GM12878 (cell line): ENCODE data around the gene LAP3. TPM values are rescaled to one million over a fixed set of nuclear protein-coding genes. Genes with fewer than 3 reads are reported as not detected.

Experiments used
- ATAC-seq: fragments of 200-7000 bp; cut with Tn5 transposase; 3 replicates; pipeline ENCODE4 v1.9.1; 2020; ENCODE audit warnings: mild to moderate bottlenecking, moderate library complexity
- BruUV-seq: library from RNA; stranded (reverse); fragments of 400-500 nt; replicated peaks from 2 replicates; lab custom pipeline; 2021; lab: Mats Ljungman, UMichigan
- CTCF ChIA-PET: fragments of 300-600 bp; sonication (Branson Sonifier 250); formaldehyde crosslinking; extraction: SDS; loops from one replicate; lab custom pipeline; 2021; ENCODE audit warnings: inconsistent platforms; lab: Yijun Ruan, JAX
- POLR2A ChIA-PET: fragments of 350-600 bp; formaldehyde crosslinking; extraction: SDS; loops from one replicate; lab custom pipeline; 2021; ENCODE audit warnings: inconsistent platforms; lab: Charles Lee
- RAD21 ChIA-PET: fragments of 300-600 bp; sonication (Branson Sonifier 250); formaldehyde crosslinking; loops from one replicate; lab custom pipeline; 2023; ENCODE audit warnings: antibody characterized with exemption; ENCODE audit not compliant: unreplicated experiment; lab: Charles Lee
- SMC1A ChIA-PET: fragments of 300-600 bp; sonication (Branson Sonifier 250); formaldehyde crosslinking; loops from one replicate; lab custom pipeline; 2023; ENCODE audit not compliant: unreplicated experiment, uncharacterized antibody; lab: Charles Lee
- DNase-seq: peaks from one replicate; pipeline ENCODE4 v3.0.0-alpha.2; 2011; ENCODE audit warnings: low read depth, low spot score
- FAIRE-seq: peaks from 3 replicates; lab custom pipeline; 2011; peaks lifted over from hg19 to GRCh38; lab: Jason Lieb, UNC
- H2AFZ ChIP-seq: 2 replicates; pipeline ENCODE4 v1.6.0; 2011; ENCODE audit warnings: low read depth, low read length, control low read depth; ENCODE audit not compliant: control insufficient read depth
- H3K27ac ChIP-seq: 2 replicates; pipeline ENCODE4 v1.5.1; 2011; ENCODE audit warnings: control low read depth; ENCODE audit not compliant: control insufficient read depth, insufficient read depth
- H3K27me3 ChIP-seq, 2 experiments: replicated peaks in 1 of 2; 2 replicates each; pipeline versions ENCODE4 v1.6.0 to v1.6.1; 2011; ENCODE audit warnings: low read length in 1 of 2; ENCODE audit not compliant: control insufficient read depth in 2 of 2, insufficient read depth in 2 of 2
- H3K36me3 ChIP-seq, 2 experiments: 2 replicates each; pipeline ENCODE4 v1.5.1; 2011; ENCODE audit warnings: low read length in 1 of 2; ENCODE audit not compliant: control insufficient read depth in 2 of 2, insufficient read depth in 2 of 2
- H3K4me1 ChIP-seq: 2 replicates; pipeline ENCODE4 v1.6.1; 2011; ENCODE audit warnings: mild to moderate bottlenecking, low read length, moderate library complexity, mixed read lengths; ENCODE audit not compliant: control insufficient read depth, insufficient read depth
- H3K4me2 ChIP-seq: 2 replicates; pipeline ENCODE4 v1.6.0; 2011; ENCODE audit warnings: control low read depth; ENCODE audit not compliant: control insufficient read depth, insufficient read depth
- H3K4me3 ChIP-seq: fragments of 200-600 bp; sonication (generic); 2 replicates; pipeline ENCODE4 v1.5.1; 2016
- H3K79me2 ChIP-seq: 2 replicates; pipeline ENCODE4 v1.6.0; 2011; ENCODE audit warnings: low read length; ENCODE audit not compliant: control insufficient read depth, insufficient read depth
- H3K9ac ChIP-seq: 2 replicates; pipeline ENCODE4 v1.8.0; 2011; ENCODE audit warnings: low read length, control low read depth, mixed read lengths; ENCODE audit not compliant: control insufficient read depth, insufficient read depth
- H3K9me3 ChIP-seq: replicated peaks from 3 replicates; pipeline ENCODE4 v1.5.1; 2011; ENCODE audit warnings: mild to moderate bottlenecking, low read length; ENCODE audit not compliant: control insufficient read depth, insufficient read depth
- H4K20me1 ChIP-seq: 2 replicates; pipeline ENCODE4 v1.6.0; 2011; ENCODE audit not compliant: control insufficient read depth, insufficient read depth
- ATF7 ChIP-seq: fragments of 450-650 bp; IDR thresholded peaks from 2 replicates; pipeline ENCODE4 v1.6.1; 2016; ENCODE audit warnings: low read depth, mild to moderate bottlenecking
- CEBPB ChIP-seq, 2 experiments: fragments of 150-350 bp in 1 of 2; IDR thresholded peaks; 2 replicates each; pipeline ENCODE4 v1.6.1; 2012 to 2014; ENCODE audit warnings: low read depth in 2 of 2, low read length in 2 of 2, borderline replicate concordance in 1 of 2, inconsistent platforms in 1 of 2
- CEBPZ ChIP-seq: fragments of 150-350 bp; IDR thresholded peaks from 2 replicates; pipeline ENCODE4 v1.6.1; 2016; ENCODE audit warnings: low read depth, low read length
- HSF1 ChIP-seq: fragments of 150-350 bp; IDR thresholded peaks from 2 replicates; pipeline ENCODE4 v1.6.1; 2014; ENCODE audit warnings: mild to moderate bottlenecking, low read depth, low read length
- RELB ChIP-seq: fragments of 450-650 bp; IDR thresholded peaks from 2 replicates; pipeline ENCODE4 v1.6.1; 2017; ENCODE audit warnings: low read depth, mild to moderate bottlenecking, moderate library complexity
- SKIL ChIP-seq: fragments of 450-650 bp; IDR thresholded peaks from 2 replicates; pipeline ENCODE4 v1.6.1; 2017; ENCODE audit warnings: mild to moderate bottlenecking, low read depth, inconsistent platforms; ENCODE audit not compliant: poor library complexity, severe bottlenecking
- ZNF274 ChIP-seq: IDR thresholded peaks from one replicate; pipeline ENCODE4 v1.8.0; 2011; ENCODE audit not compliant: insufficient read length, insufficient read depth
- WGBS: methylation state at CpG from one replicate; pipeline ENCODE4 v1.1.6; 2016; ENCODE audit warnings: low lambda C conversion rate; ENCODE audit not compliant: insufficient replicate concordance, insufficient coverage; ENCODE audit errors: missing lambda C conversion rate; 5-methylcytosine and 5-hydroxymethylcytosine counted together
- in situ Hi-C: fragments of 300-500 bp; cut with MboI; formaldehyde crosslinking; loops from 9 replicates; pipeline ENCODE4 v1.14.3; 2018; ENCODE audit warnings: mixed read lengths
- intact Hi-C: fragments of 100-400 bp; cut with micrococcal nuclease; formaldehyde crosslinking; loops from one replicate; pipeline ENCODE4 v1.14.2; 2022; ENCODE audit not compliant: unreplicated experiment
- polyA plus RNA-seq, 11 experiments: library from polyadenylated mRNA; depleted of rRNA in 4 of 11; unstranded in 6 of 11; stranded (reverse) in 5 of 11; fragments of >200 nt; fragmentation: Nextera tagmentation in 4 of 11; fragmentation: Illumina TruSeq in 1 of 11; extraction: Ambion mirVana in 4 of 11; extraction: Trizol in 1 of 11; gene quantifications; 1 replicate in 1 of 11; 2 replicates in 10 of 11; pipeline versions ENCODE4 v1.2.1 to v1.2.3, GENCODE V29; 2011 to 2016; ENCODE audit warnings: inconsistent platforms in 2 of 11, missing spikeins in 2 of 11, low read depth in 1 of 11
- total RNA-seq, 4 experiments: library from RNA; depleted of rRNA in 3 of 4; stranded (reverse); fragments of >200 nt in 3 of 4; fragmentation: Illumina TruSeq in 1 of 4; extraction: Trizol in 1 of 4; gene quantifications; 2 replicates each; pipeline versions ENCODE4 v1.2.1 to v1.2.3, GENCODE V29; 2013 to 2021

The LAP3 gene
- total and polyA plus RNA-seq, 10 of the 15 experiments (the other 5 are each of a cell fraction or from before 2014, with no cell fraction given) = 134 to 249 (median 204) TPM

GRCh38 chr4:17584521-17585213, 7.7 kb downstream of the LAP3 start:
- Histone ChIP-seq H3K27me3 (no peaks in the 10 kb centered on the region), H4K20me1 (no peaks in the 10 kb centered on the region), H3K36me3 (peaks cover 19 to 55% of the 10 kb centered on the region in 2 experiments), H3K79me2 (peaks cover 17% of the 10 kb centered on the region), H3K4me1 (no peaks in the 10 kb centered on the region), H3K4me2 (no peak overlapping the region), H2AFZ (no peak overlapping the region), H3K27ac (no peak overlapping the region), H3K9me3 (no peaks in the 10 kb centered on the region), H3K4me3 (no peak overlapping the region), H3K9ac (no peak overlapping the region)
- WGBS = 97% methylated on average over 10 of the region's 10 CpGs
- FAIRE-seq (no peak), DNase-seq (no peak), ATAC-seq (no peak)
- TF ChIP-seq ATF7 (no peak), RELB (no peak), CEBPZ (no peak), ZNF274 (no peak), HSF1 (no peak), CEBPB (IDR thresholded peaks at IDR 0.05; ENCODE audit: borderline replicate concordance in 1 of 2, low read depth in 2 of 2, low read length in 2 of 2) (no peak), SKIL (no peak)
- ChIA-PET CTCF (interaction anchor here (0.6 kb wide), 1 partner anchor 82 kb away, joined by 3 read pairs; no protein-coding TSS in a partner anchor), SMC1A (interaction anchor here (1.1 kb wide), 1 partner anchor 10 kb away, joined by 3 read pairs; no protein-coding TSS in a partner anchor), RAD21 (no interaction called here), POLR2A (no interaction called here)
- intact Hi-C loops (no loop called here), in situ Hi-C loops (no loop called here)
- BruUV-seq = no TSS peak
